ENCODE measurements around the gene GARIN5A. TPM values are rescaled to one million over a fixed set of nuclear protein-coding genes. Genes with fewer than 3 reads are reported as not detected.
"Not testable (repeated sequence)": the region's sequence is repeated elsewhere in the genome, so short reads cannot be mapped to it uniquely, and the experiment has no call there.

The GARIN5A gene
- total RNA-seq, 2 donors from 2014 or later: 0.76 TPM; not detected in 1

DNA sequence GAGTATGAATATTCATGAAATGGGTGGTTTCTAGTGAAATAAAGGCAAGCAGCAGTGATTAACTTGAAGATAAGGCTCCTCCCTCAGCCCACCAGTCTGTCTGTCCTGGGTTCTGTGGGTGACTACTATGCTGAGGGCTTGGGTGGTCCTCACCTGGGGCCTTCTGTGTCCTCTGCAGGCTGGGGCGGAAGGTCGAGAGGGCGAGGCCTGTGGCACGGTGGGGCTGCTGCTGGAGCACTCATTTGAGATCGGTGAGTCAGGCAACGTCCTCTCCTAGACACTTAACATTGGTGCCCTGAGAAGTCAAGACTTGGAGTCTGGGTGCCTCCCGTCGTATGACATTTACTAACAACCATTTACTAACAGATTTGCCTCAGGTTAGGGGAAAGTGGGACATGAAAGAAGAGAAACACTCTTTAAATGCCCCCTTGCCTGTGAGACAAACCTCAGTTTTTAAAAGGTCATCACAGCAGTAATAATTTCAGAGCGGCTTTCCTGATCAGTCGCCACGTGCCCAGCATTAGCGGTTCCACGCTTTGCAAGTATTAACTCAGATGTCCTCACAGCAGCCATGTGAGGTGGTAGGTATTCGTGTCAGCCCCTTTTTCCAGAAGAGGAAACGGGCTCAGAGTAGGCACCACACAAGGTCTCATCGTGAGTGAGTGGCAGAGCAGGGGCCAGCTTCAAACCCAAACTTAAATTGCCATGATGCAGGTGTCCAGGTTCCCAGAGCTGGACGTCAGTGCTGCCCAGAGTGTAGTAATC lies 1.3 kb upstream of the GARIN5A start:
- no peak for ATAC-seq (replicated peaks in 1 of 2)
- Mint-ChIP-seq H3K36me3 (ENCODE audit: insufficient read depth in 2 of 2) (peaks cover 5 to 7% of the 10 kb centered on the region in 2 donors), H3K4me1 (ENCODE audit: low read depth) (peaks cover 26% of the 10 kb centered on the region), H3K9me3 (no peaks in the 10 kb centered on the region), H3K27ac (peak overlapping the region; percentile 3), H3K4me3 (peak overlapping the region; percentile 95 to 99), H3K27me3 (ENCODE audit: low read depth) (no peaks in the 10 kb centered on the region)
- DNase-seq: no peak

DNA sequence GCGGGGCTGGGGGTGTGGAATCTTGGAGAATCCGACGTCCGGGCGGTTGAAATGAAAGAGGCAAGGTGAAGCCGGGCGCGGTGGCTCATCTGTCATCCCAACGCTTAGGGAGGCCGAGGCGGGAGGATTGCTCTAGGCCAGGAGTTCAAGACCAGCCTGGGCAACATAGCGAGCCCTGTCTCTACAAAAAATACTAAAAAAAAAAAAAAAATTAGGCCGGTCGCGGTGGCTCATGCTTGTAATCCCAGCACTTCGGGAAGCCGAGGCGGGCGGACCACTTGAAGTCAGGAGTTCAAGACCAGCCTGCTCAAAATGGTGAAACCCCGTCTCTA lies 225 bp upstream of the GARIN5A start:
- peak overlapping the region; percentile 95 to 99 for H3K4me3 Mint-ChIP-seq
- peak overlapping the region; percentile 64 for H3K27ac Mint-ChIP-seq
- H3K4me1 Mint-ChIP-seq (ENCODE audit: low read depth): peaks cover 26% of the 10 kb centered on the region
- peaks cover 3 to 7% of the 10 kb centered on the region in 2 donors for H3K36me3 Mint-ChIP-seq (ENCODE audit: insufficient read depth in 2 of 2)
- H3K9me3 Mint-ChIP-seq: no peaks in the 10 kb centered on the region
- no peak for ATAC-seq (replicated peaks in 1 of 2)
- DNase-seq: no peak
- H3K27me3 Mint-ChIP-seq (ENCODE audit: low read depth): no peaks in the 10 kb centered on the region

DNA sequence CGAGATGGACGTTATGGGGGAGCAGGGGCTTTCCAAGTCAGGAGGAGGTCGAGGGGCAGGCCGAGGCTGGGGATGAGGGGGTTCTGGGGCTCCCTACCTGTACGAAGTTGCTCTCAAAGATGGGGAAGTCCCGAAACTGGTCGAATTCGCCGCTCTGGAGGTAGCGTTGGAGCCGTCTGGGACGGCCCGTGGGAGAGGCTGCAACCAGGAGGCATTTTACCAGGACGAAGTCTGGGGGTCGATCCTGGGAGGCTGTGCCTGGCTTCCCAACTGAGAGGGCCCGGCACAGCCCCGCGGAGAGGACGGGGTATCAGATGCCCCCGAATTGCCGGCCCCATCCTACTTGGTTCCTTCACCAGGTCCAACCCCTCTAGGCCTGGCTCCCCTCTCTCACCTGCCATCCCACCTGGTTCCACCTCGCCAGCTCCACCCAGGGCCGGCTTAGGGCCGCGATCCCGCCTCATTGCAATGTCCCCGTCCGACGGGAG lies 868 bp downstream of the GARIN5A start:
- peak overlapping the region; percentile 95 to 99 for H3K4me3 Mint-ChIP-seq
- peaks cover 3 to 7% of the 10 kb centered on the region in 2 donors for H3K36me3 Mint-ChIP-seq (ENCODE audit: insufficient read depth in 2 of 2)
- peaks cover 26% of the 10 kb centered on the region for H3K4me1 Mint-ChIP-seq (ENCODE audit: low read depth)
- no peaks in the 10 kb centered on the region for H3K27me3 Mint-ChIP-seq (ENCODE audit: low read depth)
- no peaks in the 10 kb centered on the region for H3K9me3 Mint-ChIP-seq
- H3K27ac Mint-ChIP-seq: peak overlapping the region; percentile 64
- ATAC-seq (replicated peaks in 1 of 2) (no peak), DNase-seq (no peak)

DNA sequence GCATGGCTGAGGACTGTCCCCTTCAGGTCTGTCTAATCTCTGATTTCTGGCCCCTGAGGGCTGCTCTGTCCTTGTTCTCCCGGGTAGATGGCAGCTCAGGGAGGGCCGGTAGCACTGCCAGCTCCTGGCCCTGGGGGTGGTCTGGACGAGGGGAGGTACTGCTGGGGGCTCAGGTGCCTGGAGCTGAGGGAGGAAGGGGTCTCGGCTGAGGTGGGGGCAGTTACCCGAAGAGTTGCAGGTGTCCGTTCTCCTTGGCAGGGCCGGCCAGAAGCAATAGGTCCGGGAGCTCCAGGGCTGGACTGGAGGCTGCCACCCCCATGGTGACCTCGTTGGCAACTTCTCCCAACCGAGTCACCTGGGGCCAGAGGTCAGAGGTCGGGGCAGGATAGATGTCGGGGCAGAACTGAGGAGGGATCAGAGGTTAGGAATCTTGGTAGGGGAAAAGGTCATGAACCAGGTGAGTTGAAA lies 1.5 kb downstream of the GARIN5A start:
- Mint-ChIP-seq H3K9me3 (no peaks in the 10 kb centered on the region), H3K4me1 (ENCODE audit: low read depth) (peaks cover 26% of the 10 kb centered on the region), H3K27me3 (ENCODE audit: low read depth) (no peaks in the 10 kb centered on the region), H3K27ac (peak overlapping the region; percentile 59), H3K4me3 (peak overlapping the region; percentile 31 to 55), H3K36me3 (ENCODE audit: insufficient read depth in 2 of 2) (peaks cover 3 to 7% of the 10 kb centered on the region in 2 donors)
- ATAC-seq (replicated peaks in 1 of 2) (no peak), DNase-seq (no peak)

DNA sequence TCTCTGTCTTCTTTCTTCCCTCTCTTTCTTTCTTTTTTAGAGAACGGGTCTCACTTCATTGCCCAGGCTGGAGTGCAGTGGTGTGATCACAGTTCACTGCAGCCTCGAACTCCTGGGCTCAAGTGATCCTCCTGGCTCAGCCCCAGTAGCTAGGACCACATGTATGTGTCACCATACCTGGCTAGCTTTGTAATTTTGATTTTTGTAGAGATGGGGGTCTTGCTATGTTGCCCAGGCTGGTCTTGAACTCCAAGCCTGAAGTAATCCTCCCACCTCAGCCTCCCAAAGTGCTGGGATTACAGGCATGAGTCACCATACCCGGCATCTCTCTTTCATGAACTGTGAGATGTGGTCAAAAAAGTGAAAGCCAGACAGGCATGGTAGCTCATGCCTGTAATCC lies 3.3 kb downstream of the GARIN5A start:
- not testable (repeated sequence) for H3K4me3 Mint-ChIP-seq; H3K27me3 Mint-ChIP-seq (ENCODE audit: low read depth); DNase-seq; H3K27ac Mint-ChIP-seq; H3K9me3 Mint-ChIP-seq; ATAC-seq (replicated peaks in 1 of 2); H3K36me3 Mint-ChIP-seq (ENCODE audit: insufficient read depth in 2 of 2)
- peaks cover 23% of the 10 kb centered on the region for H3K4me1 Mint-ChIP-seq (ENCODE audit: low read depth)

DNA sequence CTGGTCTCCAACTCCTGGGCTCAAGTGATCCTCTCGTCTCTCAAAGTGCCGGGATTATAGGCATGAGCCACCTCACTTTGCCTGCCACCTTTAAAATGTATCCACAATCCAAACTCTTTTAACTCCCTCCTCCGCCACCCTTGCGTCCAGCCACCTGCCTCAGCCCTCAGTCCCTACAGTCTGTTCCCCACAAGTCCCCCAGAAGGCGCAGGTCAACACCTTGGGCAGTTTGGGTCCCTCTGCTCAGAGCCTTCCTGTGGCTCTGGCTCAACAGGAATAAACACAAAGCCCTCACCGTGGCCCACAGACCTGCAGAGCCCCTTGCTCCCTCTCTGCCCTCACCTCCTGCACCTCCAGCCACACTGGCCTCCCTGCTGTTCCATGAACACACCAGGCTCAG lies 7.8 kb downstream of the GARIN5A start:
- H3K27ac Mint-ChIP-seq: no peak overlapping the region

DNA sequence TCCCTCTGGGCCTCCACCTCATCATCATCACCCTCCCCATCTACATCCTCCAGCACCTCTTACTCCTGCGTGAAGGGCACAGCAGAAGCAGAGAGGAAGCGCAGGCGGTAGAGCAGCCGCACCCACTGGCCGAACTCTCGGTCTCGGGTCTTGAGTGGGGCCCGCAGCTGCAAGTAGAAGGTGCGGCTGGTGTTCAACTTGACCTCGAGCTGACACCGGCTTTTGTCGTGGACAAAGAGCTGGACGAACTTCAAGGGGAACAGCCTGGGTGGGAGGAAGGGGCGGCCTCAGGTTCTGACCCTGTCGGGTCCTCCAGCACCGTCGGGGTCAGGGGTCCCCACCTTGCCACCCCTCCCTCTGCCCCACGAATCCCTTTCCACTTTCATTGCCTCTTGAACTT lies 9.1 kb downstream of the GARIN5A start:
- no peaks in the 10 kb centered on the region for H3K27me3 Mint-ChIP-seq (ENCODE audit: low read depth)
- H3K9me3 Mint-ChIP-seq: no peaks in the 10 kb centered on the region
- H3K4me3 Mint-ChIP-seq: no peak overlapping the region
- DNase-seq: no peak
- no peak overlapping the region for H3K27ac Mint-ChIP-seq
- no peaks in the 10 kb centered on the region for H3K36me3 Mint-ChIP-seq (ENCODE audit: insufficient read depth in 2 of 2)
- no peaks in the 10 kb centered on the region for H3K4me1 Mint-ChIP-seq (ENCODE audit: low read depth)
- no peak for ATAC-seq (replicated peaks in 1 of 2)

More for the DNA sequence above, 7.8 kb downstream of the GARIN5A start:
- ATAC-seq (replicated peaks in 1 of 2): peak in 1 of 2 donors; percentile 23
- H3K4me1 Mint-ChIP-seq (ENCODE audit: low read depth): no peaks in the 10 kb centered on the region
- no peak overlapping the region for H3K4me3 Mint-ChIP-seq
- no peak for DNase-seq
- no peaks in the 10 kb centered on the region for H3K36me3 Mint-ChIP-seq (ENCODE audit: insufficient read depth in 2 of 2)
- no peaks in the 10 kb centered on the region for H3K27me3 Mint-ChIP-seq (ENCODE audit: low read depth)
- no peaks in the 10 kb centered on the region for H3K9me3 Mint-ChIP-seq

DNA sequence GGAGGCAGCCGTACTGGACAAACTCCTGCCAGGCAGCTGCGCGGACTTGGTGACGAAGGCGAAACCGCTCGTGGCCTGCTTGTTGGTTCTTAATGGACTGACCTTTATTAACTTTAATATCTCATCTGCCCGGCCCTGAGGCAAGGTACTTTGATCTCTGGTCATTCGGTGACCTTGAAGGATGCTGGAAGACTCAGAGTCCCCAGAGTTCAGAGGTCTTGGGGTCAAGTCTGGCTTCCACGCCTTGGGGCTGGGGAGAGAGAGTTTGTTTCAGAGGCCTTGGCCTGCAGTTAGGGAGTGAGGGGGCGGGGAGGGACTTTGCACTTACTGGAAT lies 10.0 kb downstream of the GARIN5A start:
- DNase-seq: no peak
- Mint-ChIP-seq H3K27ac (no peak overlapping the region), H3K9me3 (no peaks in the 10 kb centered on the region), H3K36me3 (ENCODE audit: insufficient read depth in 2 of 2) (no peaks in the 10 kb centered on the region), H3K4me1 (ENCODE audit: low read depth) (no peaks in the 10 kb centered on the region), H3K27me3 (ENCODE audit: low read depth) (no peaks in the 10 kb centered on the region), H3K4me3 (no peak overlapping the region)
- ATAC-seq (replicated peaks in 1 of 2): no peak

DNA sequence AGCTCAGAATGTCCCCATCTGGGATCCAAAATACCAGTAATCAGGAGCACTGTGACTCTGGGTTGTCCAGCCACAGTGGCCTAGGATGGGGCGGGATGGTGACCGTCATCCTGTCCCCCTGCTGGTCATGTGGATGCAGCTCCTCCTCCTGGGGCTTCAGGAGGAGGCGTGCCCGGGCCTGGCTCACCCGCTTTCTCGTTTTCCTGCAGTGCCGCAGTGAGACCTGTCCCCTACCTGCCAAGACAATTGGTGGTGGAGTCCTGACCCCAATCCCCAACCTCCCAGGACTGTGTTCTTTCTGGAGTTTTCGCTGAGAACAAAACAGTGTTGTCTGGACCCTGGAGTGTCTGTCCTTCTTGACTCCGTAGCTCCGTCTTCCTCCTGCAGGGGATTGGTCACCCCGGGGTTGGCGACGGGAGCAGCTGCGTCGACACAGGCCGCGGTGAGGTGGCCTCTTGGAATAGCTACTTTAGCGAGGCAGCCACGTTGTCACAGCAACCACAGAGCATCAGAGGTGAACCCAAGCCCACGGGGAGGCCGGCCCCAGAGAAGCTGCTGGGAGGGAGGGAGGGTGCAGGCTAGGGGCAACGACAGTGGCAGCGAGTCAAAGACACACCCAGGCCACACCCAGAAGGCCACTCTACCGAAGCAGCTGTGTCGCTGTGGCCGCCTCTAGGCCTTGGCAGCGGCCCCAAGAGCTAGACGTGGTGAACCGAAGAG lies 10.5 kb downstream of the GARIN5A start:
- Mint-ChIP-seq H3K27ac (no peak overlapping the region), H3K4me1 (ENCODE audit: low read depth) (peaks cover 4% of the 10 kb centered on the region), H3K36me3 (ENCODE audit: insufficient read depth in 2 of 2) (no peaks in the 10 kb centered on the region), H3K4me3 (no peak overlapping the region), H3K27me3 (ENCODE audit: low read depth) (no peaks in the 10 kb centered on the region), H3K9me3 (no peaks in the 10 kb centered on the region)
- DNase-seq (no peak), ATAC-seq (replicated peaks in 1 of 2) (no peak)

DNA sequence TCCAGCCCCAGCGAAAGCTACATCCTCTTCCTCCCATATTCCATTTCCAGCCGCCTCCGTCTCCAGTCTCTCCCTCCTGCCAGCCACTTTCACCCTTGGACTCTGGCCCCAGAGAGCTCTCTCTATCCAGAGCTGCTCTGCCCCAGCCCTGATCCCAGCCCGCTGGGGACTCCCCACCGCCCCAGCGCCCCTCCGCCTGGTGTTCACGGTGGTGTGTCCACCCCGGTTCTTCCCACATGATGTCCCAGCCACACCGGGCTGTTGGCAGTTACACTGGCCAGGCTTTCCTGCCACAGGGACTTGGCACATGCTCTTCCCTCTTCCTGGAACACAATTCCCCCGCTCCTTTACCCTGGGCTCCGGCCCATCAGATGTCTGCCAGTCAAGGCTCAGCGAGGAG lies 11.6 kb downstream of the GARIN5A start:
- DNase-seq (no peak), ATAC-seq (replicated peaks in 1 of 2) (no peak)
- no peaks in the 10 kb centered on the region for H3K27me3 Mint-ChIP-seq (ENCODE audit: low read depth)
- H3K4me3 Mint-ChIP-seq: no peak overlapping the region
- H3K36me3 Mint-ChIP-seq (ENCODE audit: insufficient read depth in 2 of 2): no peaks in the 10 kb centered on the region
- H3K4me1 Mint-ChIP-seq (ENCODE audit: low read depth): peaks cover 14% of the 10 kb centered on the region
- no peak overlapping the region for H3K27ac Mint-ChIP-seq
- H3K9me3 Mint-ChIP-seq: no peaks in the 10 kb centered on the region

DNA sequence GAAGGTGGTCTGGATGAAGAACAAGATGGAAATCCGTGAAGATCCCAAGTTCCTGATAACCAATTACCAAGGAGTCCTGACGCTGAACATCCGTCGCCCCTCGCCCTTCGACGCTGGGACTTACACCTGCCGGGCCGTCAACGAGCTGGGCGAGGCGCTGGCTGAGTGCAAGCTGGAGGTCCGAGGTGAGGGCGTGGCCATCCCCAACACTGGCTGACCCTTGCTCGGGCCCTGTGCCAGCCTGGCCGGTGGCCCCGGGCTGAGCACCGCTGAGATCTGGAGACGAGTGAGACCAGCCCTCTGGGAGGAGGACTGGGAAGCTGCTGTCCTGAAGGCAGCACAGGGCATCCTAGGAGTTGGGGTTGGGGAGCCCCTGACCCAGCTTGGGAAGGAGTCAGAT lies 12.3 kb downstream of the GARIN5A start:
- Mint-ChIP-seq H3K4me1 (ENCODE audit: low read depth) (peaks cover 19% of the 10 kb centered on the region), H3K27me3 (ENCODE audit: low read depth) (no peaks in the 10 kb centered on the region)
- no peak for ATAC-seq (replicated peaks in 1 of 2)

DNA sequence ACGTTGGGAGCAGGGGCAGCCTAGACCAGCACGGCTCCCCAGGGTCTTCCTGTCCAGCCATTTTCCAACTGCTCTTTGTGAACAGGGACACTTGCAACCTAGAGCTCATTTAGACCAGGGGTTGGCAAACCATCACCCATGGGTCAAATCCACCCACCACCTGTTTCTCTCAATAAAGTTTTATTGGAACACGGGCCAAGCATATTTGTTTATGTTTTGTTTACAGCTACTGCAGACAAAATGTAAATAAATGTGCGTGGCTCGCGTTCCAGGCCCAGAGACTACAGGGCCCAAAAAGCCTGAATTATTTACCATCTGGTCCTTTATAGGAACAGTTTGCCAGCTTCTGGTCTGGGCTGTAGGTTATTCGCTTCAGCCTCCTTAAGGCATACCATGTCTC lies 13.7 kb downstream of the GARIN5A start:
- no peak overlapping the region for H3K27ac Mint-ChIP-seq
- no peak overlapping the region for H3K4me3 Mint-ChIP-seq
- H3K9me3 Mint-ChIP-seq: no peaks in the 10 kb centered on the region
- no peaks in the 10 kb centered on the region for H3K36me3 Mint-ChIP-seq (ENCODE audit: insufficient read depth in 2 of 2)
- no peak for DNase-seq
- peaks cover 5% of the 10 kb centered on the region for H3K27me3 Mint-ChIP-seq (ENCODE audit: low read depth)
- ATAC-seq (replicated peaks in 1 of 2): no peak
- H3K4me1 Mint-ChIP-seq (ENCODE audit: low read depth): peaks cover 19% of the 10 kb centered on the region

More for the DNA sequence above, 12.3 kb downstream of the GARIN5A start:
- H3K4me3 Mint-ChIP-seq: no peak overlapping the region
- no peaks in the 10 kb centered on the region for H3K9me3 Mint-ChIP-seq
- DNase-seq: no peak
- no peak overlapping the region for H3K27ac Mint-ChIP-seq
- no peaks in the 10 kb centered on the region for H3K36me3 Mint-ChIP-seq (ENCODE audit: insufficient read depth in 2 of 2)

DNA sequence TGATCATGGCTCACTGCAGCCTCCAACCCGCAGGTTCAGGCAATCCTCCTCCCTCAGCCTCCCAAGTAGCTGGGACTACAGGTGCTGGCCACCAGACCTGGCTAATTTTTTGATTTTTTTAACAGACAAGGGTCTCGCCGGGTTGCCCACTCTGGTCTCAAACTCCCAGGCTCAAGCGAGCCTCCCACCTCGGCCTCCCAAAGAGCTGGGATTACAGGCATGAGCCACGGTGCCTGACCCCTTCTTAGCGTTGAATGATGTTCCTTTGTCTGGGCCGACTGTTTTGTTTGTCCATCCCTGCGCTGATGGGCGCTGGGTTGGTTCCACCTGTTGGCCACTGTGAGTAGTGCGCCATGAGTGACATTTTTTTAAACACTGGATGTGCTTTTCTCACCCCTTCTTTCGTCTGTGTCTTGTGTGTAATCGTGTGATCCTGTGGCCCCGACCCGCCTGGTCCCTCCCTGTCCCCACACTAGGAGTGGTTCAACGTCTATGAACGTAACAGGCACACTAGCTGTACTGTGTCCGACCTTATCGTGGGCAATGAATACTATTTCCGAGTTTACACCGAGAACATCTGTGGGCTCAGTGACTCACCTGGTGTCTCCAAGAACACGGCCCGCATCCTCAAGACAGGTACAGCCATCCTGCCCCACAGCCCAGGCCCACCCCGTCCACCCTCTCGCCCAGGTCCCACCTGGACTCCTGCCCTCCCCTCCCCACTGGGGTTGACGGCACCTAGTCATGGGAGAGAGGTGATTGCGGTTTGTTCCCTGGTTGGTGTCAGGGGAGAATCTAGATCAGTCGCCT lies 15.4 kb downstream of the GARIN5A start:
- Mint-ChIP-seq H3K27ac (no peak overlapping the region), H3K9me3 (no peaks in the 10 kb centered on the region), H3K36me3 (ENCODE audit: insufficient read depth in 2 of 2) (no peaks in the 10 kb centered on the region), H3K4me1 (ENCODE audit: low read depth) (peaks cover 19% of the 10 kb centered on the region), H3K4me3 (peak overlapping the region in 1 of 2 donors; percentile 54), H3K27me3 (ENCODE audit: low read depth) (peaks cover 17% of the 10 kb centered on the region)
- DNase-seq: peak; percentile 68 to 70
- ATAC-seq (replicated peaks in 1 of 2): peak; percentile 75 to 80
